ENCODE measurements around the gene ACSM2B. TPM values are rescaled to one million over a fixed set of nuclear protein-coding genes. Genes with fewer than 3 reads are reported as not detected.
"Not testable (repeated sequence)": the region's sequence is repeated elsewhere in the genome, so short reads cannot be mapped to it uniquely, and the experiment has no call there.

ACSM2B gene
- polyA plus RNA-seq, 3 donors from 2014 or later: not detected

DNA sequence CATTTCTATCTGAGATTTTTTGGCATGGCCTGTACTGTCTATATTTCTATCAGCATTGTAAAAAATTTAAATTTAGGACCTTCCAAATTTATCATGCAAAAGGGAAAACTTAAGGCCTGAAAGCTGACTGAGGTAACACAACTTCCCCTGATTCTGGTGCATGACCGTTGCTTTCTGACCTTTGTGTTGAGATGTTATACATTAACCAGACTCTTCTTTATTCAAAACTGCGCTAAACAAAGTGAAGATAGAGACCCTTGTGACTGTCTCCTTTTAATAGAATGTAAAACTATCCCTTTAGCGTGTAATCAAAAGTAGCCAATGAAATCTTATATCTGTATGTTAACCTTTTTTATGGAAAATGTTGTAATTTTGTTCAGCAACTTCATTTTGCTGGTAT lies 1.9 kb upstream of the ACSM2B start:
- not testable (repeated sequence) for H3K4me3 Mint-ChIP-seq; H3K27me3 Mint-ChIP-seq (ENCODE audit: low read depth in 3 of 3); H3K9me3 Mint-ChIP-seq; DNase-seq; H3K4me1 Mint-ChIP-seq; H3K36me3 Mint-ChIP-seq; H3K27ac Mint-ChIP-seq

DNA sequence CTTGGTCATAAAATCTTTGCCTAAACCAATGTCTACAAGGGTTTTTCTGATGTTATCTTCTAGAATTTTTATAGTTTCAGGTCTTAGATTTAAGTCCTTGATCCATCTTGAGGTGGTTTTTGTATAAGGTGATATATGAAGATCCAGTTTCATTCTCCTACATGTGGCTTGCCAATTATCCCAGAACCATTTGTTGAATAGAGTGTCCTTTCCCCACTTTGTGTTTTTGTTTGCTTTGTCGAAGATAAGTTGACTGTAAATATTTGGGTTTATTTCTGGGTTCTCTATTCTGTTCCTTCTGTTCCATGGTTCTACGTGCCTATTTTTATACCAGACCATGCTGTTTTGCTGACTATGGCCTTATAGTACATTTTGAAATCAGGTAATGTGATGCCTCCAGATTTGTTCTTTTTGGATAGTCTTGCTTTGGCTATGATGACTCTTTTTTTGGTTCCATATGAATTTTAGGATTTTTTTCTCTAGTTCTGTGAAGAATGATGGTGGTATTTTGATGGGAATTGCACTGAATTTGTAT lies 7.0 kb downstream of the ACSM2B start:
- H3K27me3 Mint-ChIP-seq (ENCODE audit: low read depth in 3 of 3); H3K27ac Mint-ChIP-seq; DNase-seq; H3K9me3 Mint-ChIP-seq; H3K36me3 Mint-ChIP-seq; H3K4me3 Mint-ChIP-seq; H3K4me1 Mint-ChIP-seq: not testable (repeated sequence)

DNA sequence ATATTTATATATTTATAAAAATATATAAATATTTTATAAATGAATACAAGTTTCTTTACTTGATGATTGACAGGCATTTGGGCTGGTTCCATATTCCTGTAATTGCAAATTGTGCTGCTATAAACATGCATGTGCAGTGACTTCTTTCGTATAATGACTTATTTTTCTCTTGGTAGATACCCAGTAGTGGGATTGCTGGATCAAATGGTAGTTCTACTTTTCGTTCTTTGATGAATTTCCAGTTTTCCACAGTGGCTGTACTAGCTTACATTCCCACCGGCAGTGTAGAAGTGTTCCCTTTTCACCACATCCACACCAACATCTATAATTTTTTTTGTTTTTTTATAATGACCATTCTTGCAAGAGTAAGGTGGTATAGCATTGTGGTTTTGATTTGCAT lies 7.8 kb downstream of the ACSM2B start:
- Mint-ChIP-seq H3K4me3 (no peak overlapping the region), H3K27ac (no peak overlapping the region), H3K27me3 (ENCODE audit: low read depth in 3 of 3) (peaks cover 0 to 3% (median 0%) of the 10 kb centered on the region in 3 donors), H3K9me3 (peaks cover 0 to 4% (median 0%) of the 10 kb centered on the region in 6 donors), H3K36me3 (no peaks in the 10 kb centered on the region), H3K4me1 (no peaks in the 10 kb centered on the region)
- DNase-seq: no peak

DNA sequence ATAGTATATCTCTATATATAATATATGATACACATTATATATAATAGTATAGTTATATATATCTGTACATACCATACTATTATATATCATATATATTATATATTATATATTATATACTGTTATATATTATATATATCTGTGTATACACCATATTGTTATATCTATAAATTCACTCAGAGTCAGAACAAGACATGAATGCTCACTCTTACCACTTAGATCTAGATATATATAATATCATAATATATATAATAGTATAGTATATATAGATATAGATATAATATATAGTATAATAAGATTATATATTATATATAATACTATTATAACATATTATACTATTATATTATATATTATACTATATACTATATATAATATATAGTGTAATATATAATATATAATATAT lies 9.3 kb downstream of the ACSM2B start:
- Mint-ChIP-seq H3K27ac (no peak overlapping the region), H3K27me3 (ENCODE audit: low read depth in 3 of 3) (no peaks in the 10 kb centered on the region), H3K4me3 (no peak overlapping the region), H3K9me3 (peaks cover 0 to 6% (median 0%) of the 10 kb centered on the region in 6 donors), H3K36me3 (no peaks in the 10 kb centered on the region), H3K4me1 (no peaks in the 10 kb centered on the region)
- no peak for DNase-seq

DNA sequence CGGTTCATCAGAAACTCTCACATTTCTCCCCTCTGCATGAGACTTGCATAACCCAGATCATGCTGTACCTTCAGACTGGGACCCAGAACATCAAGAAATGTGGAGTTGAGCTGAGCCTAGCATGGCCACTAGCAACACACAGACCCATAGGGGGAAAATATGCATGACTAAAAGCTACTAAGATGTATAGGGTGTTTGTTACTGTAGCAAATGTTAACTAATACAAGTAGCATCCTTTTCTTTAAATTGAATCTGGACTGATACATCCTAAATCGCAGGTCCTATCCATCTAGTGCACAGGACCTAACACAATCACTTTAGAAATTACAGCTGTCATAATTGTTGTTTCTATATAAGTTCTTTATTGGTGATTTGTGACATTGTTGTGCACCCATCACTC lies 10.8 kb downstream of the ACSM2B start:
- not testable (repeated sequence) for H3K4me1 Mint-ChIP-seq; H3K27me3 Mint-ChIP-seq (ENCODE audit: low read depth in 3 of 3); DNase-seq; H3K27ac Mint-ChIP-seq; H3K4me3 Mint-ChIP-seq; H3K9me3 Mint-ChIP-seq; H3K36me3 Mint-ChIP-seq

DNA sequence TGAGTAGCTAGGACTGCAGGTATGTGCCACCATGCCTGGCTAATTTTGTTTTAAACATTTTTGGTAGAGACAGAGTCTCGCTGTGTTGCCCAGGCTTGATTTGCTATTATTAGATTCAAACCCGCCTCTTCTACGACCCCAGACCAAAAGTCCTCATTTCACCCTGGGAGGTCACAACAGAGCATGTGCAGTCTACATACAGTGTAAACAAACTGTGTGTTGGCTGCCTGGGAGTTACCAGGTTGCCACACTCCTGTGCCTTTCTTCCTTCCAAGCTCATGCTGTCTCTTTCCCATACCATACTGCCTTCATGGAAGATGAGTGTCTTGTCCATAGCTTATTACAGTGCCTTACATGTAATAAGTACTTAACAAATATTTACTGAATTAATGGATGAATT lies 11.9 kb downstream of the ACSM2B start:
- H3K4me1 Mint-ChIP-seq; DNase-seq; H3K27me3 Mint-ChIP-seq (ENCODE audit: low read depth in 3 of 3); H3K4me3 Mint-ChIP-seq; H3K9me3 Mint-ChIP-seq; H3K27ac Mint-ChIP-seq; H3K36me3 Mint-ChIP-seq: not testable (repeated sequence)

DNA sequence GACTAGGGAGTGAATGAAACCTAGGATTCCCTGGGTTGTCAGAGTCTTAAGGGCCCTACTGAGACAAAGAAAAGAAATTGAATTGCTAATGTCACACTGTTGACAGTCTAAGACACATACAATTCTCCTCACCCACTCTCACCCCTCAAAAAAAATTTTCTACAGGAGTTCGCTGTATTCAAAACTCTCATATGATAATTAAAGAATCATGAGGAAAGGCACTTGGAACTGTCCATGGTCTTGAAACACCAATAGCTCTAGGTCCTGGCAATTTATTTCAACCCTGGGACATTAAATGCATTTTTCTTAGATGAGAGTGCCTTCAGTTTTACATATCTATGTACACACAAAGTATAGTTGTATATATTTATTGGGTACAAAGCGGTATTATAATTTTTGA lies 20.5 kb downstream of the ACSM2B start:
- H3K36me3 Mint-ChIP-seq; H3K4me3 Mint-ChIP-seq; H3K27ac Mint-ChIP-seq; H3K4me1 Mint-ChIP-seq; DNase-seq; H3K9me3 Mint-ChIP-seq; H3K27me3 Mint-ChIP-seq (ENCODE audit: low read depth in 3 of 3): not testable (repeated sequence)

DNA sequence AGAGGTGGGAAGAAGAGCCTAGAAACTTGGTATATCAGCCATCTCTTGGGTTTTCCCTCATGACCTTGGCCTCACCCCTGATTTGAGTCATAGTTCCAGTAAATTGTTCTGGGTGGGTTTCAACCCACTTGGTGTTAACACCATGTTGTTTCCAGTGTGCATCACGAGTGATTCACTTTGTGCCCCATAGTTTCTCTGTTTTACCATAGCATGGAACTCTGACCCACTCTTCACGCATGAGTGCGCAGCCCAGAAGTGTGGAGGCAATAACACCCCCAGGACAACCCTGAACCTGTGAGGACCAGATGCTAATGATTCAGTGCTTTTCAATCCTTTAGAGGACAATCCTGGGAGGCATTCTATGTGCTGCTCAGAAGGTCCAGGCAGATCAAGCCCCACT lies 21.5 kb downstream of the ACSM2B start:
- not testable (repeated sequence) for H3K36me3 Mint-ChIP-seq; DNase-seq; H3K4me1 Mint-ChIP-seq; H3K9me3 Mint-ChIP-seq; H3K4me3 Mint-ChIP-seq; H3K27ac Mint-ChIP-seq; H3K27me3 Mint-ChIP-seq (ENCODE audit: low read depth in 3 of 3)

DNA sequence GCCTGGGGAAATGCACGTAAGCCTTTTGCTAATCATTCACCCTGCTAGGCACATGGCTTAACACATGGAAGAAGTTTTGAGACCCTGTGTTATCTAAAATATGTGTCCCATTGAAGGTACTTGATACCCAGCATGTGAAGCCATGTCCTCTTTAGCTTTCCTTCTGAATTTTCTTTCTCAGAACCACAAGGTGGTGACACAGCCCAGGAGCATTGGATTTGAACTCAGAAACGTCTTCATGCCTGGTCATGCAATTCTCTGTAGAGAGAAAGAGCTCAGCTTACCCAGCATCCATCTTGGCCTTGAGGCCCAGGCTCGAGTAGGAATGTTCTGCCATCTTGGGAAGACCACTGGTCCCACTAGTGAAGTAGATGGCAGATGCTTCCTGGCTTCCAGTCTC lies 22.7 kb downstream of the ACSM2B start:
- not testable (repeated sequence) for H3K27me3 Mint-ChIP-seq (ENCODE audit: low read depth in 3 of 3); H3K27ac Mint-ChIP-seq; H3K4me3 Mint-ChIP-seq

DNA sequence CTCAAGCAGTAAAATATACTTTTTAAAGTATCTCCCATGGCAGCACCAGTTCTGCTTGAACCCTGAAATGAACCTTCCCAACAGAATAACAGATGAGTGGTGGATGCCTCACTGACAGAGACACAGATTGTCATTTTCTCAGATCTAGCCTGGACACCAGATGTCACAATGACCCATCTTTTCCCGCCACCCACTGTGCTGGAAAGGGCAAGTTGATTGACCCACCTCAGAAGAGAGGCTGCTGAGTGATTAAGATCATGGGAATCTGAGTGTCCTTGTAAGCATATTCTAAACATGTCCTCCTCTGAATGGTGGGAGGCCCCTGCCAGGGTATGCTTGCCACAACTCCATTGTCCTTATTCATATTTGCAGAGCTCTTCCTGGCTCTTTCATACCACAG lies 29.2 kb downstream of the ACSM2B start:
- H3K4me1 Mint-ChIP-seq; H3K27ac Mint-ChIP-seq; H3K27me3 Mint-ChIP-seq (ENCODE audit: low read depth in 3 of 3); H3K36me3 Mint-ChIP-seq; H3K9me3 Mint-ChIP-seq; H3K4me3 Mint-ChIP-seq; DNase-seq: not testable (repeated sequence)

More for the DNA sequence above, 22.7 kb downstream of the ACSM2B start:
- not testable (repeated sequence) for DNase-seq, H3K9me3 Mint-ChIP-seq, H3K4me1 Mint-ChIP-seq, H3K36me3 Mint-ChIP-seq

DNA sequence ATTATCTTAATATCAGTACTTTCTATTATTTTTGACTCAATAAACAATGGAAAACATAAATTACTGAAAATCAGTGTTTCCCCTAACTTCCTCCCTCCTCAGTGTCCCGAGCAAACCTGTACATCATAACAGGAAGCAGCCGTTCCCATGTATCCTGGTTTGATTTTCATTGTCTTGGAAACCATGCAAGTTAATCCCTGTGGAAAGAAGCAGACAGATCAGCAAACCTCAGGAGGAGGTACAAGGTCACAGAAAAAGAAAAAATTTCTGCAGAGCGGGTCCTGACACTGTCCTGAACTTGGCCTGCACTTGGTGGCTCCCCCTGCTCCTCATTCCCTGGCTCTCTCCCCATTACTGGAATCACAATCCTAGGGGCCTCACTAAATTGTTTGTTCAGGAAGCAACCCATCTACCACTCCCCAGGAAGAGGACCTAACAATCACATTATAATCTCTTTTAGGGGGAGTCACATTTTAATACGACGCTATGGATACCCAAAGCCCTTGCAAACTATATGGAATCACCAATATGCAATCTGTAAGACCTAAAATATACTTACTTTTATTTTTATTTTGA lies 29.8 kb downstream of the ACSM2B start:
- H3K4me3 Mint-ChIP-seq; H3K27ac Mint-ChIP-seq; H3K36me3 Mint-ChIP-seq; H3K9me3 Mint-ChIP-seq; H3K27me3 Mint-ChIP-seq (ENCODE audit: low read depth in 3 of 3); DNase-seq; H3K4me1 Mint-ChIP-seq: not testable (repeated sequence)

DNA sequence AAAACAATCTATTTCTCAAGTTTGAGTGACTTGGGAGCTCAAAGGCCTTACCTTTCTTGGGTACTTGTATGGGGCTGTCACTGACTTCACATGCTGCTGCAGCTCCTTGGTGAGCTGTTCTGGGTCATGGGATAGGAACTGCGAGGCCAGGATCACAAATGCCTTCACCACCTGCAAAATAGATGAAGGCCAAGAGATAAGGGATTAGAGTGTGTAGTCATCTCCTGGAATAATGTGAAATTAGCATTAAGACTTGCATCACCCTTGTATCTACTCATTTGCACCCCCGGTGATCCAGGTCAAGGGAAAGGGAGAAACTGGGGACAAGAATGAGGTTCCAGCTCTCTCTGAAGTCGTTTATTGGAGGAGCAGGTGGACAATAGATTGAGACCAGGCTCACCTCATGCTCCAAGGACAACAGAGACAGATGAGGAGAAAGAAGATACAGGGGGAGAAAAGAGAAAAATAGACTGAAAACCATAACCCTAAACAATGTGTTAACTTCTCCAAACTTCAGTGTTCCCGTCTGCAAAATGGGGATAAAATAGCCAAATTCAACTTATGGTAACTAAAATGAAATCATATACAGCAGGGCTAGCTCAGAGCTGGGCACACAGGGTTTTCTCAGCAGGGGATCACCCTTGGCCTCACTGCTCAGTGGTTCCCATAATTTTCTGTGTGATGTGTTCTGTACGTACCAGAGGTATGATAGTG lies 35.4 kb downstream of the ACSM2B start:
- DNase-seq; H3K4me3 Mint-ChIP-seq; H3K4me1 Mint-ChIP-seq; H3K9me3 Mint-ChIP-seq; H3K27me3 Mint-ChIP-seq (ENCODE audit: low read depth in 3 of 3); H3K36me3 Mint-ChIP-seq; H3K27ac Mint-ChIP-seq: not testable (repeated sequence)

DNA sequence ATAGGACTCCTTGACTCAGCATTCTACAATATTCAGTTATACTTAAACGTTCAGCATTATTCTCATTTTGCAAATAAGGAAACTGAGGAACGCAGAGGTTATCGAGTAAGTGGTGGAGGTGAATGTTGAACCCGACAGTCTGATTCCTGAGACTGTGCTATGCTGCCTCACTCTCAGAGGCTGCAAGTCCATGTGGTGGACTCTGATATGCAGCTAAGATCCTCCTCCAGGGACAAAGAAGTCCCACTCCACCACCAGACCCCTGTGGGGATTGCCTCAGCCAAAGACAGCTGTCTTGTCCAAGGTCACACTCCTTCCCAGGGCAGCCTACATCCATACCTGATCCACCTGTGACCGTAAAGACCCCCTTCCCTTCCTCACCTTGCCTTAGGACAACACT lies 37.5 kb downstream of the ACSM2B start:
- DNase-seq: no peak
- Mint-ChIP-seq H3K27me3 (ENCODE audit: low read depth in 3 of 3) (peaks cover 1 to 7% (median 4%) of the 10 kb centered on the region in 3 donors), H3K9me3 (no peaks in the 10 kb centered on the region), H3K27ac (no peak overlapping the region), H3K36me3 (no peaks in the 10 kb centered on the region), H3K4me1 (no peaks in the 10 kb centered on the region), H3K4me3 (no peak overlapping the region)

DNA sequence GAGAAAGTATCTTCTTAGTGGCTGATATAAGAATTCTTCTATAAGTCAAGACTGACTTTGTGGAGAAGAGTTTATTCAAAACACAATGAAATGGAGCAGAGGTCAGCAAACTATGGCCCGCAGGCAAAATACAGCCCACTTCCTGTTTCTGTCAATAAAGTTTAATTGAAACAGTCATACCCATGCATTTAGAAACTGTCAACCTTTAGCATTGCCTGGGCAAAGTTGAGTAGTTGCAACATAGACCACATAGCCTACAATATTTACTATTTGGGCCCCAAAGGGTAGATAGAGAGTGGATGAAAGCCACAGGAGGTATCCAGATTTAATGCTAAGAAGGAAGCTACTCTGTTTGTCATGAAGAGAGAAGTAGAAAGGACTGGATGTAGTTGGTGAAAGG lies 38.0 kb downstream of the ACSM2B start:
- no peaks in the 10 kb centered on the region for H3K4me1 Mint-ChIP-seq
- H3K36me3 Mint-ChIP-seq: no peaks in the 10 kb centered on the region
- peaks cover 1 to 7% (median 4%) of the 10 kb centered on the region in 3 donors for H3K27me3 Mint-ChIP-seq (ENCODE audit: low read depth in 3 of 3)
- H3K27ac Mint-ChIP-seq: no peak overlapping the region
- no peaks in the 10 kb centered on the region for H3K9me3 Mint-ChIP-seq
- no peak for DNase-seq
- H3K4me3 Mint-ChIP-seq: no peak overlapping the region

DNA sequence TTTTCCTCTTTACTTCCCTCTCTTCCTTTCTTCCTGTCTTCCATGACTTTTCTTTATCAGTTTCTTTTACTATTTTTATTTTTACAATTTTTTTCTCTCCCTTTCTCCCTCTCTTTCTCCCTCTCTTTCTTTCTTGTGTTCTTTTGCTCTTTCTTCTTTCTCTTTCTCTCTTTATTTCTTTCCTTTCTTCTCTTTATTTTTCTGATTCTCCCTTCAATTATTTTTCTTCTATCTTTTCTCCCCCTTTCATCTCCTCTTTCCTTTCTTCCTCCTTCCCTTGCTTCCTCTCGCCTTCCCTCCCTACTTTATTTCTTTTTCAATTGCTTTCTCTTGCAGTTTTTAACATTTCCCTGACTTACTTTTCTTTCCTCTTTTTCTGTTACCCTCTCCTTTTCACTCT lies 39.5 kb downstream of the ACSM2B start:
- not testable (repeated sequence) for DNase-seq; H3K4me3 Mint-ChIP-seq; H3K27me3 Mint-ChIP-seq (ENCODE audit: low read depth in 3 of 3); H3K9me3 Mint-ChIP-seq; H3K4me1 Mint-ChIP-seq; H3K27ac Mint-ChIP-seq; H3K36me3 Mint-ChIP-seq
